GM19025 (cell line): ENCODE measurements around the gene PWWP3B.
"Not testable (repeated sequence)": the region's sequence is repeated elsewhere in the genome, so short reads cannot be mapped to it uniquely, and the experiment has no call there.

Experiments
- ATAC-seq: cut with Tn5 transposase; IDR thresholded peaks from one replicate; pipeline ENCODE4 v1.9.1; 2021; ENCODE audit warnings: mild to moderate bottlenecking, low read depth, moderate library complexity; ENCODE audit not compliant: unreplicated experiment

PWWP3B gene

DNA sequence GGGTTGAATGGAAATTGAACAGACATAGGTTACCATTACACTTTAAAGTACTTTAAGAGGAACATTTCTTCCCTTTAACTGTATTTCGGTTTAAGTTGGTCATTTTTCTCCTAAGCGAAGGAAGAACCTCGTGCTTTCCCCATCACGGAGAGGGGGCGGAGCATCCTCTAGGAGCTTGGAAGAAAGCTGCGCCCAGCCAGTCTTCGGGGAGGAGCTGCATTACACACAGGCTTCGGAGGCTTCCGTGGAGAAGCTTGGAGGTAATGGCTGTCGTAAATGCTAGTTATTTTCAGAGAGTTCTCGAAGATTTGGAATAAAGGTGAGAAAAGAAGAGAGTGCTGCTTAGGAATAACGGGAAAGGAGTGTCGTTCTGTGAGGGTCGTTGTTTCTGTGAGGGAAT is at the start of gene PWWP3B:
Gene PWWP3B (plus strand): TSS at position 199 of the 400 bp plus-strand sequence. CDS start 37,128 bp downstream, outside the sequence.
- ATAC-seq: no peak

DNA sequence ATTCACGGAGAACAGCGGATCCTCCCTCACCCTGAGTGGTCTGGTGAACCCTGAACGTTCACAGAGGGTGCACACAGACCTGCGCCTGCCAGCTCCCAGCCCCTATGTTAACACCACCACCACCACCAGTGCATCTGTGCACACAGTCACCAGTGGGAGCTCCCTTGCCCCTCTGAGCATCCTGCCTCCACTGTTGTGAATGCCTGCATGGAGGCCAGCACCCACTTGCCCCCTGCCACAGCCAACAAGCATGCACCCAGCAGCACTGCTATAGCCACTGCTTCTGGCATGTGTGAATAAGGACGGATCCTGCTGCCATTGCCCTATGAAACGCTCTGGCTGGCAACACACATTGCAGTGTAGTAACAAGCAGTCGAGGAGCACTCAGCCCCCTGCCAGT is 29.1 kb upstream of the PWWP3B start:
- no peak for ATAC-seq

DNA sequence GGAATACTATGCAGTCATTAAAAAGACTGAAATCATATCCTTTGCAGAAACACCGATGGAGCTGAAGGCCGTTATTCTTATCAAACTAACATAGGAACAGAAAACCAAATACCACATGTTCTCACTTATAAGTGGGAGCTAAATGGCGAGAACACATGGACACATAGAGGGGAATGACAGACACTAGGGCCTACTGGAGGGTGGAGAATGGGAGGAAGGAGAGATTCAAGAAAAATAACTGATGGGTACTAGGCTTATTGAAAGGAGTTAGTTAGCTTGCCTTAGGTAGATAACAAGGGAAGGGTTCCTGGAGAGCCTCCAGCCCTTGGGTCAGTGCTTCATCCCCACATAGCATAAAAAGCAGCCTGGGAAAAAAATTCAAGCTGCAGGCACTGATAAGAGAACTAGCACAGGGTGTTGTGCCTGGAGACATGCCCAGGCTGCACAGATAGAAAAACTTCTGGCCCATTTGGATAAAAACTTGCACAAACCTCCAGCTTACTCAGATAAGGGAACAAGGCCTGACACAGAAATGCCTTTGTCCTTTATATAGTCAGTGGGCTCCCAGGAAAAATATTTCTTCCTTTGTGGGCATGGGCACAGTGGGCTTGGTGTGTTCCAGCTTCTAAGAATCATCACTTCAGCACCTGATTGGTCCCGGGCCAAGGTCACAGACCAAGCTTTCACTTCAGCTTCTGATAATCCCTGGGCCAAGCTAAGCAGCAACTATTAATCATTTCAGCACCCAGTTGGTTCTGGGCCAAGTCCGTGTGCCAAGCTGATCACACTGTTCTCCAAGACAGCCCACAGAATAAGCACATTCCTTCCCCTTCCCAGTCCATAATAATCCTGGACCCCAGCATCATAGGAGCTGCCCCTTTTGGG is 23.1 kb upstream of the PWWP3B start:
- ATAC-seq: no peak

DNA sequence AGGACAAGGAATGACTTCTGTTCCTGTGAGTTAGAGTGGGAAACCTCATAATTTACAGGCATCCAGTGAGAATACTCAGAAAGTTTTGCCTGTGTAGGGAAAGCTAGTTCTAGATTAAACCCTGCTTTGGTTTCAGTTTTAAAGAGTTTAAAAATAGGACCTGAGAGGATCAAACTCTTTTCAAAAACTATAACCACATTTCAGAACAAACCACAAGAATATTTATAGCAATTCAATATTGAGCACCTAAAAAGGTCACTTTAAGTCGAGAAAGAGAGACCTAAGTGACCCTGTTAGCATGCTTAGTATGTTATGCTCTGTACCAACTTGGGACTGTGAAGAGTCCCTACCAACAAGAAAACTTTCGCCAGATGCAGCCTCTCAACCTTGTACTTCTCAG is 17.4 kb upstream of the PWWP3B start:
- ATAC-seq: no peak

DNA sequence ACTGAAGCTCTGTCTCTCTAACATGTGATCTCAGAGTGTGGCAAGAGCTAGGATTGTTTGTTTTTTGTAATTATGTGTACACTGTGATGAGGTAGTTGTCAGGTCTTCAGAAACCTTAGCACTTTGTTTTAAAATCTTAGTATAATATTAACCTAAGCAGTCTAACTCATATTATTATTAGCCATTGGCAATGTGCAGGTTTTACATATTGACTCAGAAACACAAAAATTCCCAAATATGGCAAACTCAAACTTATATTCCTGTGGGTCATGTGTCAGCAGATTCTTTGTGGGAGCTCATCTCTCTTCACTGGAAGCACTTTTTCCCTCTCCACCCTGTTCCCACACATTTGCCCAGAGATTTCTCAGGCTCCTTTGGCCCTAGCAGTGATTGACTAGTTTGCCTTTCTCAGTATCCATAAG is 8.2 kb upstream of the PWWP3B start:
- ATAC-seq: no peak

DNA sequence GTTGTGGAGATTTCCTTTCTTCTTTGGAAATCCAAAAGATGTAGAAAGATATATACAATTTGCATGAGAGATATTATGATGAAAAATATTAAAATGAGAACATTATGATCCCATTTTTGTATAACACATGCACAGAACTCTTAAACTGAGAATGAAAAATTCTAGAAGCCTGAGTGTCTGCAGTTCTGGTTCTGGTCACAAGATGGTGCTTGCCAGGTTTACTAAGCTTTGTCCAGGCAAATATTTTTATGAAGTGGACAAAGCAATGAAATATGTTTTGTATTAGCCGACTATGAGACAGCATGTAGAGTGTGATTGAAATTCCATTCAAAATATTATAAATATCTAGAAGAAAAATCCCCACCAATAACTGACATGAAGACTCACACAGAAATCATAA is 2.2 kb downstream of the PWWP3B start:
- ATAC-seq: no peak

DNA sequence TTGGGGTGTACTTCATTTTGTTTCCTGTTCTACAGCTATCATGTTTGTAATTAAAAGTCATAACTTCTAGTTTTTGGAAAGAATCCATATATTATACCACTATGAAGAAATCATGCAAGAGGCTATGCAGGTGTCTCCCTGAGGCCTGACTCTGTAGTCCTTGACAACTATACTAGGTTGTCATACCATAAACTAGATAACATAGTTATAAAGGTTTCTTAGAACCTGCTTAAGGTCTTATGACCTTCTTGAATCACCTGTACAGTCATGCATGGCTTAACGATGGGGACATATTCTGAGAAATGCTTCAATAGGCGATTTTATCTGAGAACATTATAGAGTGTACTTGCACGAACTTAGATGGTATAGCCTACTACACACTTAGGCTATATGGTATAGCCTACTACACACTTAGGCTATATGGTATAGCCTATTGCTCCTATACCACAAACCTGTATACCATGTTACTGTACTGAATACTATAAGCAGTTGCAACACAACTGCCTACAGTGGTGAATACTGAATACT is 3.3 kb downstream of the PWWP3B start:
- ATAC-seq: no peak

DNA sequence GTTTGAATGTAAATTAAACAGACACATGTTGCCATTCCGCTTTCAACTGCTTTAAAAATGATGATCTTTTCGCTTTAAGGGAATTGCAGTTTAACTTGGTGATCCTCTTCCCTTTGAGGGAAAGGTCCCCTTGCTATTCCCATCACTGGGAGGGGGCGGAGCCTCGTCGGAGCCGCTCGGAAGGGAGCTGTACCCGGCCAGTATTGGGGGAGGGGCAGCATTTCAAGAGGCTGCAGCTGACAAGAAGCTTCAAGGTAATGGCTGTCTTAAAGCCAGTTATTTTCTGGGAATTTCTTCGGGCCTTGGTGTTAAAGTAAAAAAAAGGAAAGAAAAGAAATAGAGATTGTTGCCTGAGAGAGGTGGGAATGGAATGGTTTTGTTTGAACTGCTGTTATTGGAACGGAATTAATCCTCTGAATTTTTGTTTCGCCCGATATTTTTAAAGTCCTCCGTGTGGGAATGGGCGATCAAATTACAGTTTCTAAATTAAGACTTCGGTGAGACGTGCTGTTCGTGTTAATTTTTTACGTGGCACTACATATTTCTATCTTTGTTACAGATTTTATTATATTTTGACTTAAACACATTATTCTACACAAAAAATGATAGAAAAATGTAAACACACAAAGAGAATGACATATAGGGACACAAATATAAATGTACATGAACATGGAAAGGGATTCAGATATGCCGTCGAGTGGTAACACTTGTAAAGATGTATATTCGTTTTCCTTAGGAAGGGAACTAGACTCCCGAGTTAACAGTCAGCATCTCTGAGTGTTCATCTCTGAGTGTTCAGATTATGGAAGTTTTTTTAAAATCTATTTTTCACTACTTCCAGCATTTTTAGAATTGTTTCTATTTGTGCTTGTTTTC is 9.2 kb downstream of the PWWP3B start:
- ATAC-seq: no peak

DNA sequence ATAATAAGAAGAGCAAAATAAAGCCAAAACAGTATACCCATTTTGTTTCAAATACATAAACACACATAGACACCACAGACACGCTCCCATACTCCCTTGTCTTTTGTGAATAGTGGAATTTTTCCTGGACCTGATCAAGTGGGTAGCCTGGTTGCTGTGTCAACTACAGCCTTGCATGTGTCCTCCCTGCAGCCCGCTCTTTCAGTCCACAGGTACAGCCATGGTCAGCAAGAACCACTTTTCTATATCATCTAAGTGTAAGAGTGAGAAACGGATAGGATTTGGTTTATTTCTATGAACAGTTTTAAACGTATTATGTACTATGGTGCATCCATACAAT is 9.8 kb downstream of the PWWP3B start:
- ATAC-seq: no peak

DNA sequence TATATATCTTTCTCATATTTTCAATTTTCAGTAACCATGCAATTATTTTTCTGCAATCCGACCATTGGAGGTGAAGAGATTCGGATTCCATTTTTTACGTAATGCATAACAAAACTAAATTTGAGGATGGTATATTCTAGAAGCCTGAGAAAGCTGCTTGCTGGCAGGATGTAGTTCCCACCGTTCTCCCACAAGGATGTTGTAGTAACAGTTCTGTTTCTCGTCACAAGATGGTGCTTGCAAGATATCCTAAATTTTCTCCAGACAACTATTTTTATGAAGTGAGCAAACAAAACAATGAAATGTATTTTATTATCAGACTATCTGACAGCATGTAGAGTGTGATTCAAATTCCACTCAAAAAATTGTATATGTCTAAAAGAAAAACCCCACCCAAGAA is 10.7 kb downstream of the PWWP3B start:
- no peak for ATAC-seq

DNA sequence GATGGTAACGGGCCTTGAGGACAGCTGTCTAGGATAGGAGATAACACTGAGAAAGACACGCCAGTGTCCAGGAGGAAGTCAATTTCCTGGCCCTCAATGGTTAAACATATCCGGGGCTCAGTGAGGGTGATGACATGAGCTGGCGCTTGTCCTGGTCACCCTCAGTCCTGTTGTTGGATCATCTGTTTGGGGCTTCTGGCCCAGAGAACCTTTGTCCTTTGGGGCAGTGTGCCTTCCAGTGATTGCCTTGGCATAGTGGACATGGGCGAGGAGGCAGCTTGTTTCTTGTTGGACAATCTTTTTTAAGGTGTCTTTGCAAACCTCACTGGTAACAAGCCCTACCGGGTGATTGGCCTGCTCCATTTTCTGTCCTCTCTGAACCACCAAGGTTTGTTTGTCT is 15.6 kb downstream of the PWWP3B start:
- ATAC-seq: not testable (repeated sequence)

DNA sequence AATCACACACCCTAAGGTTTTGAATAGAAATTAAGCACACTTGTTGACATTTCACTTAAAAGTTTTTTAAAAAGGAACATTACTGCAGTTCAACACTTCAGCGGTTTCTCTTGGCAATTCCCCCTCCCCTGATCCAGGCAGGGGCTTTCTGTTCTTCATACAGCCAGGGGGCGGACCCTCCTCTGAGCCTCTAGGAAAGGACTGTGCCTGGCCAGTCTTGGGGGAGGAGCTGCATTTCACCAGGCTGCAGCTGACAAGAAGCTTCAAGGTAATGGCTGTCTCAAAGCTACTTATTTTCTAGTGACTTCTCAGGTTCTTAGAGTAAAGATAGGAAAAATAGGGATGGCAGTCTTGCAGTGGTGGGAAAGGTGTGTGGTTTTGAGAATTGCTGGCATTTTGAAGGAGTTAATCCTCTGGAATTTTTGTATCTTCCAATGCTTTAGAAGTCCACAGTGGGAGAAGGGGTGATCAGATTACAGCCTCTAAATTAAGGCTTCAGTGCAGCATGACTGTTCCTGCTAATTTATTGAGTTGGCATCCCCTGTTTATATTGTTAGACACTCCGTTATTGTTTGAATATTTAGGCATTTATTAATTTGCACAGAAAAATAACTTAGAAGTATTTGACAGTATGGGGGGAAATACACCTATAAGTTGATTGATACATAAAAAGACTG is 33.5 kb downstream of the PWWP3B start:
- ATAC-seq: no peak

DNA sequence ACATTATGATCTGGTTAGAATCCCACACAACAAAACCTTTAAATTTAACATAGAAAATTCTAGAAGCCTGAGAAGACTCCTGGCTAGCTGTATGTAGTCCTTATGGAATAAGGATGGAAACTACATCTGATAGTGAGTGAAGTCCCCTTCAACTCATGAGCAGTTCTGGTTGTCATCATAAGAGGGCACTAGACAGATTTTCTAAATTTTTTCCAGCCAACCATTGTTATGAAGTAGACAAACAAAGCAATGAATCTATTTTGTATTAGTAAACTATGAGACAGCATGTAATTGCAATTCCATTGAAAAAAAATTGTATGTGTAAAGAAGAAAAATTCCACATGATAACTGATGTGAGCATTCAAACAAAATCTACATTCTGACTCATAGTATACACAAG is 35.2 kb downstream of the PWWP3B start:
- ATAC-seq: no peak

DNA sequence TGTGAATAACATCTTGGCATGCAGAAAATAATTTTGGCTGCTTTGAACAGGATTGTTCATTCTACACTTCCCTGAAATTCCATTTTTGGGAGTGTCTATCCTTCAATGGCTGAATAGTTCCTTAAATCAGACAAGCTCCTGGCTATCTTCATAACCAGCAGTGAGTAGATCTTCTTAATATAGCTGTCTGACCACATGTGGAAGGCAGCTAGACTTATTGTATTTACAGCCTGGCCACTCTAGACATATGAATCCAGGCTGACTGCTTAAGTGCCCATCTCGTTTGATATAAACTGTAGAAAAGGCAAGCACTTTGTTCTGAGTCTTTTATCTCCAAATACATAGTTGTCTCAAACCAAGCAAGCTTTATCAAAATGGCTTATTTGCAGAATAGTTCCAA is 40.0 kb downstream of the PWWP3B start:
- no peak for ATAC-seq
